Choroid plexus epithelial cell (primary cell): ENCODE data around the gene SMG9.
A peak's percentile ranks its signal among the peaks of the same experiment; 100 is the strongest.

ENCODE experiments used
- DNase-seq: peaks from one replicate; pipeline ENCODE4 v3.0.0-alpha.2; 2010; ENCODE audit warnings: low read depth
- H3K4me3 ChIP-seq: 2 replicates; pipeline ENCODE4 v1.5.1; 2011; ENCODE audit warnings: low read depth, mild to moderate bottlenecking, control low read depth, low read length, moderate library complexity
- CTCF ChIP-seq: conservative IDR thresholded peaks from 2 replicates; pipeline ENCODE4 v1.5.1; 2011; ENCODE audit warnings: low read depth, mild to moderate bottlenecking, control low read depth, inconsistent platforms, low read length, moderate library complexity

Gene SMG9

GRCh38 chr19:43797556-43797955 lies 42.8 kb upstream of the SMG9 start:
- H3K4me3 ChIP-seq, result no peak overlapping the region
- TF ChIP-seq CTCF, result no peak
- no peak for DNase-seq

GRCh38 chr19:43797118-43797517 lies 42.4 kb upstream of the SMG9 start:
- DNase-seq, result no peak
- no peak for TF ChIP-seq CTCF
- no peak overlapping the region for H3K4me3 ChIP-seq

- no peak for TF ChIP-seq CTCF
- no peak for DNase-seq
- H3K4me3 ChIP-seq, result no peak overlapping the region
Measured at GRCh38 chr19:43790587-43790986, 35.8 kb upstream of the SMG9 start.

- peak; percentile 76 for DNase-seq
- H3K4me3 ChIP-seq, result no peak overlapping the region
- TF ChIP-seq CTCF, result no peak
Measured at GRCh38 chr19:43789029-43789428, 34.3 kb upstream of the SMG9 start.

- DNase-seq, result no peak
- no peak for TF ChIP-seq CTCF
- no peak overlapping the region for H3K4me3 ChIP-seq
Measured at GRCh38 chr19:43786665-43787064, 31.9 kb upstream of the SMG9 start.

GRCh38 chr19:43784981-43785808 lies 30.4 kb upstream of the SMG9 start:
- peak; percentile 100 for TF ChIP-seq CTCF
- DNase-seq, result peak; percentile 77
- H3K4me3 ChIP-seq, result no peak overlapping the region
